ENCODE measurements around the gene SLC12A8. TPM values are rescaled to one million over a fixed set of nuclear protein-coding genes. Genes with fewer than 3 reads are reported as not detected.

SLC12A8 gene, protein sequence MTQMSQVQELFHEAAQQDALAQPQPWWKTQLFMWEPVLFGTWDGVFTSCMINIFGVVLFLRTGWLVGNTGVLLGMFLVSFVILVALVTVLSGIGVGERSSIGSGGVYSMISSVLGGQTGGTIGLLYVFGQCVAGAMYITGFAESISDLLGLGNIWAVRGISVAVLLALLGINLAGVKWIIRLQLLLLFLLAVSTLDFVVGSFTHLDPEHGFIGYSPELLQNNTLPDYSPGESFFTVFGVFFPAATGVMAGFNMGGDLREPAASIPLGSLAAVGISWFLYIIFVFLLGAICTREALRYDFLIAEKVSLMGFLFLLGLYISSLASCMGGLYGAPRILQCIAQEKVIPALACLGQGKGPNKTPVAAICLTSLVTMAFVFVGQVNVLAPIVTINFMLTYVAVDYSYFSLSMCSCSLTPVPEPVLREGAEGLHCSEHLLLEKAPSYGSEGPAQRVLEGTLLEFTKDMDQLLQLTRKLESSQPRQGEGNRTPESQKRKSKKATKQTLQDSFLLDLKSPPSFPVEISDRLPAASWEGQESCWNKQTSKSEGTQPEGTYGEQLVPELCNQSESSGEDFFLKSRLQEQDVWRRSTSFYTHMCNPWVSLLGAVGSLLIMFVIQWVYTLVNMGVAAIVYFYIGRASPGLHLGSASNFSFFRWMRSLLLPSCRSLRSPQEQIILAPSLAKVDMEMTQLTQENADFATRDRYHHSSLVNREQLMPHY
- total RNA-seq, result not detected
- polyA plus RNA-seq, result not detected

DNA sequence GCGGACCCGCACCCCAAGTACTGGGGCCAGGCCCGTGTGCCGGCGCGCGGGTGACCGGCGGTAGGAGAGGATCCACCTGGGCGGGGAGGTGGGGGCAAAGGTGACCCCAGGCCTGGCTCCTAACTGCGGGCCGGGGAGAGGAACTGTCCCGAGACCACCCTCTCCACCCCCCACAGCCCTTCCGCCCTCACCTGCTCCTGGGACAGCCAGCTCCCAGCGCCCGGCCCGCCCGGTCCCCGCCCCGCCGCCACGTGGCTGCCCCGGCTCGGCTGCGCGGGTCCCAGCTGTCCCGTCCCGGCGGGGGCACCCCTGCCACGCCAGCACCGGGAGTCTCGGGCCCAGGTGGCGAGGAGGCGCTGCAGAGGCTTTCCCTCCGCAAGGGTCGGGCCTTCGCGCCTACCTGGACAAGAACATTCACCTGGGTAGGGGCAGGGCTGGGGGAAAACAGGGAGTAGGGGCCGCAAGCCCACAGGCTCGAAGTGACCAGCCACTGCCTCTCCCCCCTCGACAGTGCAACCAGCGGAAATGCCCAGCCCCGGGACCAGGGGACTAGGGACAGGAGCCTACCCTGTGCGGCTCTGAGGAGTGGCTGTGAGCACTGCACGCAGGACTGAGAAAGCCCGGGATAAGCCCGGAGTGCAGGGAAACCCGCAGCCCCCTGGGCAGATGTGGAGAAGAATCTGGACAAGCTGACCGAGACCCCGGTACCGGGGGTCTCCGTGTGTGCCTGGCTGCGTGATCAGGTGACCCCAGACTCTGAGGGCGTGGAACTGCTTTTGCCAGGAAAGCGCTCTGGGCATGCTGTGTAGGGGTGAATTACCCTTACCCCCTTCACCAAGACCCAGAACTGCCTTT lies at the start of gene SLC12A8:
TSS of gene SLC12A8 (minus strand) at position 240 of the 855 bp plus-strand sequence. CDS start 1,399 bp downstream, outside the sequence.
- no peak within 1 kb of the TSS for H3K27ac ChIP-seq (ENCODE audit: insufficient read depth, low read length, poor library complexity, severe bottlenecking)
- no peaks in the 10 kb centered on the region for H3K9me3 ChIP-seq (ENCODE audit: control insufficient read depth in 2 of 2, low read length in 2 of 2)
- H3K9me3 Mint-ChIP-seq, result peaks cover 0 to 5% (median 0%) of the 10 kb centered on the region in 7 donors
- peaks cover 37% of the 10 kb centered on the region for H3K27me3 ChIP-seq (ENCODE audit: control insufficient read depth, insufficient read depth, low read length)
- H3K27me3 Mint-ChIP-seq, result peaks cover 54% of the 10 kb centered on the region
- H3K36me3 ChIP-seq (ENCODE audit: control insufficient read depth, insufficient read depth, low read length), result no peaks in the 10 kb centered on the region
- no peak within 1 kb of the TSS for H3K4me3 ChIP-seq (ENCODE audit: low read depth, low read length)
- no peaks in the 10 kb centered on the region for H3K36me3 Mint-ChIP-seq
- no peak within 1 kb of the TSS for H3K27ac Mint-ChIP-seq
- no peak for ATAC-seq (ENCODE audit: low read depth in 2 of 2)
- peaks cover 9% of the 10 kb centered on the region for H3K4me1 ChIP-seq (ENCODE audit: control insufficient read depth, insufficient read depth, low read length, poor library complexity, severe bottlenecking)
- peaks cover 3 to 18% (median 8%) of the 10 kb centered on the region in 4 donors for H3K4me1 Mint-ChIP-seq
- no peak for DNase-seq
- H3K4me3 Mint-ChIP-seq, result peak within 1 kb of the TSS in 1 of 4 donors; percentile 81

DNA sequence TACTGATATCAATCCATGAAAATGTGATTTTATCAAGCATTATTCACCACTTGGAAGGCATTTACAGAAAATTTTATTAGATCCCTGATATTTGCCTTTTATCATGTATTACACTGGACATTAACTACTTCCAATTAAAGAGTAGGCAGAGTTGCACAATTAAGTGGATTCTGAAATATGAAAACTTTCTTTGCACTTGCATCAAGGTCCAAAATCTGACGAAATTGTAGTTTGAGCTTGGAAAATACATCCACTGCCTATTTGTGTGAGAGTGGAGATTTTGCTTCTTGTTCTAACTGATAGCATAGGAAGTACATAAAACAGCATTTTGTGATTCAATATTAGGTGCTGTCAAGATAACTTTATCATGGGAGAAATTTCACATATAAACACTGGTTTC lies 49.6 kb upstream of the SLC12A8 start:
- H3K27me3 ChIP-seq (ENCODE audit: control insufficient read depth, insufficient read depth, low read length), result no peaks in the 10 kb centered on the region
- H3K27me3 Mint-ChIP-seq, result no peaks in the 10 kb centered on the region
- no peak overlapping the region for H3K27ac Mint-ChIP-seq
- peaks cover 58% of the 10 kb centered on the region for H3K36me3 Mint-ChIP-seq
- DNase-seq, result no peak
- no peak overlapping the region for H3K4me3 ChIP-seq (ENCODE audit: low read depth, low read length)
- no peaks in the 10 kb centered on the region for H3K9me3 ChIP-seq (ENCODE audit: control insufficient read depth in 2 of 2, low read length in 2 of 2)
- H3K27ac ChIP-seq (ENCODE audit: insufficient read depth, low read length, poor library complexity, severe bottlenecking), result no peak overlapping the region
- H3K4me1 ChIP-seq (ENCODE audit: control insufficient read depth, insufficient read depth, low read length, poor library complexity, severe bottlenecking), result no peaks in the 10 kb centered on the region
- peaks cover 11% of the 10 kb centered on the region for H3K36me3 ChIP-seq (ENCODE audit: control insufficient read depth, insufficient read depth, low read length)
- H3K4me3 Mint-ChIP-seq, result no peak overlapping the region
- H3K9me3 Mint-ChIP-seq, result peaks cover 0 to 5% (median 2%) of the 10 kb centered on the region in 7 donors
- ATAC-seq (ENCODE audit: low read depth in 2 of 2), result no peak
- peaks cover 16 to 31% (median 19%) of the 10 kb centered on the region in 4 donors for H3K4me1 Mint-ChIP-seq

DNA sequence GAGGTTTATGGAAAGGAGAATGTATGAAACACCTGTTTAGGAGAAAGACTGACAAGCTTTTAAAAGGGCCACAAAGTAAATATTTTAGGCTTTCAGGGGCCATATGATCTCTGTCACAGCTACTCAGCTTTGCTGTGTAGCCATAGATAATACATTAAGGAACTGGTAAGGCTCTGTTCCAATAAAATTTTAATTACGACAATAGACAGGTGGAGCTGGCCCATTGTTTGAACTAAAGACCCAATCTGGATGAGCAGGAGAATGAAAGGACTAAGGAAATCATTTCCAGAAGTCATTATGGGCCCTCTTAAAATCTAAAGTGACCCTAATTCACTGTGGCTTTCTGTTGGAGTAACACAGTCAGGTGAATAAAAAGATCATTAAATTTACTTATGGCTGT lies 48.5 kb upstream of the SLC12A8 start:
- DNase-seq (no peak), ATAC-seq (ENCODE audit: low read depth in 2 of 2) (no peak)
- Histone ChIP-seq H3K9me3 (ENCODE audit: control insufficient read depth in 2 of 2, low read length in 2 of 2) (no peaks in the 10 kb centered on the region), H3K4me3 (ENCODE audit: low read depth, low read length) (no peak overlapping the region), H3K27me3 (ENCODE audit: control insufficient read depth, insufficient read depth, low read length) (no peaks in the 10 kb centered on the region), H3K27ac (ENCODE audit: insufficient read depth, low read length, poor library complexity, severe bottlenecking) (no peak overlapping the region), H3K4me1 (ENCODE audit: control insufficient read depth, insufficient read depth, low read length, poor library complexity, severe bottlenecking) (no peaks in the 10 kb centered on the region), H3K36me3 (ENCODE audit: control insufficient read depth, insufficient read depth, low read length) (peaks cover 11% of the 10 kb centered on the region)
- H3K9me3 Mint-ChIP-seq, result peaks cover 0 to 5% (median 2%) of the 10 kb centered on the region in 7 donors
- no peaks in the 10 kb centered on the region for H3K27me3 Mint-ChIP-seq
- H3K27ac Mint-ChIP-seq, result peak overlapping the region in 1 of 3 donors; percentile 73
- H3K4me3 Mint-ChIP-seq, result no peak overlapping the region
- H3K36me3 Mint-ChIP-seq, result peaks cover 62% of the 10 kb centered on the region
- peaks cover 10 to 21% (median 15%) of the 10 kb centered on the region in 4 donors for H3K4me1 Mint-ChIP-seq

DNA sequence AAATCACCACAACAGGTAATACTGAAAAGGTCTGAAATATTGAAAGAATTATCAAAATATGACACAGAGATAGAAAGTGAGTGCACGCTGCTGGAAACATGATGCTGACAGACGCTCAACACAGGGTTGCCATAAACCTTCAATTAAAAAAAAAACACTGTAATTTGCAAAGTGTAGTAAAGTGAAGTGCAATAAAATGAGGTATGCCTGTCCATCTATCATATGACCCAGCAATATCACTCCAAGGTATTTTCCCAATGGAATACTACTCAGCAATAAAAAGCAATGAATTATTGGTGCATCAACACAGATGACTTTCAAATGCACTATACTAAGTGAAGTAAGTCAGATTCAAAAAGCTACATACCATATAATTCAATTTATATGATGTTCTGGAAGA lies 47.6 kb upstream of the SLC12A8 start:
- Histone ChIP-seq H3K27me3 (ENCODE audit: control insufficient read depth, insufficient read depth, low read length) (no peaks in the 10 kb centered on the region), H3K4me3 (ENCODE audit: low read depth, low read length) (no peak overlapping the region), H3K9me3 (ENCODE audit: control insufficient read depth in 2 of 2, low read length in 2 of 2) (no peaks in the 10 kb centered on the region), H3K4me1 (ENCODE audit: control insufficient read depth, insufficient read depth, low read length, poor library complexity, severe bottlenecking) (no peaks in the 10 kb centered on the region), H3K27ac (ENCODE audit: insufficient read depth, low read length, poor library complexity, severe bottlenecking) (no peak overlapping the region), H3K36me3 (ENCODE audit: control insufficient read depth, insufficient read depth, low read length) (peaks cover 11% of the 10 kb centered on the region)
- H3K4me3 Mint-ChIP-seq, result no peak overlapping the region
- ATAC-seq (ENCODE audit: low read depth in 2 of 2), result no peak
- peaks cover 60% of the 10 kb centered on the region for H3K36me3 Mint-ChIP-seq
- H3K4me1 Mint-ChIP-seq, result peaks cover 7 to 21% (median 11%) of the 10 kb centered on the region in 4 donors
- H3K27me3 Mint-ChIP-seq, result no peaks in the 10 kb centered on the region
- no peak for DNase-seq
- peaks cover 0 to 5% (median 2%) of the 10 kb centered on the region in 7 donors for H3K9me3 Mint-ChIP-seq
- H3K27ac Mint-ChIP-seq, result no peak overlapping the region

DNA sequence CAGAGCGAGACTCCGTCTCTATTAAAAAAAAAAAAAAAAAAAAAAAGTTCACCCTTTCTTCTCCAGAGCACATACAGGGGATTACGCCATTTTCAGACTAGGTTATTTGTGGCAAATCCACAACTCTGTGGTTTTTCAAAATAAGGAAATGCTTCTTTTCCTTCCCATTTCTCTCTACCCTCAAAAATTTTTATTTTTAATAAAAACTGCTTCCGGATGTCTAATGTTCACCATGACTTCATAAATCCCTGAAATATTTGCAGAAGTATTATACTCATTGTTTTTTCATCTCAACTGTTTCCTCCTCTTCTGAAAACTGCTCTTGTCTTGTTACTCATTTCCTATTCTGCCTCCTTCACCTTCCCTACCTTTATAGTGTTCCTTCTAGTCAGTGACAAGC lies 45.0 kb upstream of the SLC12A8 start:
- no peak for DNase-seq
- H3K27ac Mint-ChIP-seq, result no peak overlapping the region
- peaks cover 7 to 22% (median 19%) of the 10 kb centered on the region in 4 donors for H3K4me1 Mint-ChIP-seq
- H3K9me3 Mint-ChIP-seq, result peaks cover 0 to 5% (median 2%) of the 10 kb centered on the region in 7 donors
- ATAC-seq (ENCODE audit: low read depth in 2 of 2), result no peak
- H3K4me3 Mint-ChIP-seq, result no peak overlapping the region
- Histone ChIP-seq H3K9me3 (ENCODE audit: control insufficient read depth in 2 of 2, low read length in 2 of 2) (no peaks in the 10 kb centered on the region), H3K4me1 (ENCODE audit: control insufficient read depth, insufficient read depth, low read length, poor library complexity, severe bottlenecking) (no peaks in the 10 kb centered on the region), H3K27ac (ENCODE audit: insufficient read depth, low read length, poor library complexity, severe bottlenecking) (no peak overlapping the region), H3K36me3 (ENCODE audit: control insufficient read depth, insufficient read depth, low read length) (peaks cover 6% of the 10 kb centered on the region), H3K4me3 (ENCODE audit: low read depth, low read length) (no peak overlapping the region), H3K27me3 (ENCODE audit: control insufficient read depth, insufficient read depth, low read length) (no peaks in the 10 kb centered on the region)
- H3K36me3 Mint-ChIP-seq, result peaks cover 48% of the 10 kb centered on the region
- H3K27me3 Mint-ChIP-seq, result no peaks in the 10 kb centered on the region

DNA sequence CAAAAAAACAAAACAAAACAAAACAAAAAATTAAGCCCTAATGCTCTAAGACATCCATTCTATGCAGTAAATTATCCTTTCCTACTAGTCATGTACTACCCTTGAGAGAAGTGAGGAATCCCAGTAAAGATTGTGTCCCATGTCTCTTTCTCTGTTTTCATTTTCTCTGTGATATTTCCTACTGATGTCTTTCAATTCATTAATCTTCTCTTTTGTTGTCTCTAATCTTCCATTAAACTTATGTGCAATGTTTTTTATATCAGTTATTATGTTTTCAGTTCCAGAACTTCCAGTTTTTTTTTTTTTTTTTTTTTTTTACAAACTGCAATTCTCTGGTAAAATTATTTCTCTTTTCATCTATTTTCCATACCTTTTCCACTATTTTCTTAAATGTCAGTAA lies 44.1 kb upstream of the SLC12A8 start:
- no peaks in the 10 kb centered on the region for H3K27me3 ChIP-seq (ENCODE audit: control insufficient read depth, insufficient read depth, low read length)

DNA sequence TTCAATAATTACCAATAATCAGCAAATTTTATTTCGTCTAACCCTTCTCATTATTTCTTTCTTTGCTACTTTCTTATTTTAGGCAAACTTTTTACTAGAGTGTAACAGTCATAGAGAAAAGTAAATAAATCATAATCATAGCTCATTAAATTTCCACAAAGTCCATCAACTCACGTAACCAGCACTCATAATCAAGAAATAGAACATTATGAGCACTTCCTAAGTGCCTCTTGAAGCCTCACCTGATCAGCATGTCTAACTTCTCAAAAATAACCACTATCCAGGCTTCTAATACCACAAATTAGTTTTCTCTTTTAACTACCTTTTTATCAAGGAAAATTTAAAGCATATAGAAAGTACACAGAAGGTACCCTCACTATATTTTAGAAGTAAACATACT lies 38.4 kb upstream of the SLC12A8 start:
- Histone ChIP-seq H3K4me1 (ENCODE audit: control insufficient read depth, insufficient read depth, low read length, poor library complexity, severe bottlenecking) (no peaks in the 10 kb centered on the region), H3K9me3 (ENCODE audit: control insufficient read depth in 2 of 2, low read length in 2 of 2) (no peaks in the 10 kb centered on the region), H3K27me3 (ENCODE audit: control insufficient read depth, insufficient read depth, low read length) (no peaks in the 10 kb centered on the region), H3K27ac (ENCODE audit: insufficient read depth, low read length, poor library complexity, severe bottlenecking) (no peak overlapping the region), H3K4me3 (ENCODE audit: low read depth, low read length) (no peak overlapping the region), H3K36me3 (ENCODE audit: control insufficient read depth, insufficient read depth, low read length) (peaks cover 3% of the 10 kb centered on the region)
- no peaks in the 10 kb centered on the region for H3K27me3 Mint-ChIP-seq
- ATAC-seq (ENCODE audit: low read depth in 2 of 2) (no peak), DNase-seq (no peak)
- H3K4me1 Mint-ChIP-seq, result peaks cover 2 to 20% (median 16%) of the 10 kb centered on the region in 4 donors
- H3K4me3 Mint-ChIP-seq, result no peak overlapping the region
- H3K9me3 Mint-ChIP-seq, result no peaks in the 10 kb centered on the region
- H3K36me3 Mint-ChIP-seq, result peaks cover 23% of the 10 kb centered on the region
- no peak overlapping the region for H3K27ac Mint-ChIP-seq

More for the DNA sequence above, 44.1 kb upstream of the SLC12A8 start:
- ATAC-seq (ENCODE audit: low read depth in 2 of 2), result no peak
- Mint-ChIP-seq H3K4me3 (no peak overlapping the region), H3K4me1 (peaks cover 7 to 22% (median 20%) of the 10 kb centered on the region in 4 donors), H3K36me3 (peaks cover 44% of the 10 kb centered on the region), H3K27me3 (no peaks in the 10 kb centered on the region), H3K27ac (no peak overlapping the region), H3K9me3 (peaks cover 0 to 5% (median 2%) of the 10 kb centered on the region in 7 donors)
- no peak overlapping the region for H3K27ac ChIP-seq (ENCODE audit: insufficient read depth, low read length, poor library complexity, severe bottlenecking)
- H3K9me3 ChIP-seq (ENCODE audit: control insufficient read depth in 2 of 2, low read length in 2 of 2), result no peaks in the 10 kb centered on the region
- H3K36me3 ChIP-seq (ENCODE audit: control insufficient read depth, insufficient read depth, low read length), result peaks cover 3% of the 10 kb centered on the region
- H3K4me3 ChIP-seq (ENCODE audit: low read depth, low read length), result no peak overlapping the region
- DNase-seq, result no peak
- H3K4me1 ChIP-seq (ENCODE audit: control insufficient read depth, insufficient read depth, low read length, poor library complexity, severe bottlenecking), result no peaks in the 10 kb centered on the region

Data from CD4-positive, CD25-positive, alpha-beta regulatory T cell (primary cell).